ENCODE measurements around the gene DPAGT1.
"Not testable (repeated sequence)": the region's sequence is repeated elsewhere in the genome, so short reads cannot be mapped to it uniquely, and the experiment has no call there.

The DPAGT1 gene

GRCh38 chr11:119101759-119102423 lies at the start of gene DPAGT1:
Gene DPAGT1, minus strand, starts transcription at chr11:119101853. Its CDS starts 198 bp downstream, at chr11:119101655.
- peak; percentile 78 for DNase-seq

- no peak for DNase-seq
Measured at GRCh38 chr11:119149786-119150275, 48.2 kb upstream of the DPAGT1 start.

GRCh38 chr11:119149018-119149785 lies 47.5 kb upstream of the DPAGT1 start, which contains the start of gene ABCG4:
Gene ABCG4, plus strand, starts transcription at chr11:119149052. Its CDS starts 914 bp downstream, at chr11:119149966.
- no peak for DNase-seq

- no peak for DNase-seq
Measured at GRCh38 chr11:119148720-119149017, 47.0 kb upstream of the DPAGT1 start.

- DNase-seq = peak; percentile 10
Measured at GRCh38 chr11:119147604-119148333, 46.1 kb upstream of the DPAGT1 start.

- DNase-seq = no peak
Measured at GRCh38 chr11:119145551-119145950, 43.9 kb upstream of the DPAGT1 start.

- DNase-seq = no peak
Measured at GRCh38 chr11:119144825-119145486, 43.3 kb upstream of the DPAGT1 start.

GRCh38 chr11:119139276-119139675 lies 37.6 kb upstream of the DPAGT1 start:
- not testable (repeated sequence) for DNase-seq

- no peak for DNase-seq
Measured at GRCh38 chr11:119134389-119134978, 32.8 kb upstream of the DPAGT1 start.

GRCh38 chr11:119130662-119131061 lies 29.0 kb upstream of the DPAGT1 start:
- DNase-seq = no peak

GRCh38 chr11:119126675-119127268 lies 25.1 kb upstream of the DPAGT1 start:
- DNase-seq = no peak

- DNase-seq = no peak
Measured at GRCh38 chr11:119125821-119126220, 24.2 kb upstream of the DPAGT1 start.

- no peak for DNase-seq
Measured at GRCh38 chr11:119121811-119122124, 20.1 kb upstream of the DPAGT1 start.

GRCh38 chr11:119121008-119121810 lies 19.6 kb upstream of the DPAGT1 start, which contains the start of gene HINFP:
Gene HINFP, plus strand, starts transcription at chr11:119121580. Its CDS starts 5,365 bp downstream, at chr11:119126945.
- DNase-seq = peak; percentile 90

- no peak for DNase-seq
Measured at GRCh38 chr11:119120639-119121007, 19.0 kb upstream of the DPAGT1 start.

GRCh38 chr11:119118946-119119345 lies 17.3 kb upstream of the DPAGT1 start:
- no peak for DNase-seq

GRCh38 chr11:119118227-119118626 lies 16.6 kb upstream of the DPAGT1 start:
- DNase-seq = no peak

- no peak for DNase-seq
Measured at GRCh38 chr11:119117004-119117706, 15.5 kb upstream of the DPAGT1 start.

GRCh38 chr11:119116601-119117000 lies 14.9 kb upstream of the DPAGT1 start:
- DNase-seq = no peak

- DNase-seq = no peak
Measured at GRCh38 chr11:119116235-119116594, 14.6 kb upstream of the DPAGT1 start.
